Measurements from ENCODE around the gene PLA2G2E.

PLA2G2E gene, protein sequence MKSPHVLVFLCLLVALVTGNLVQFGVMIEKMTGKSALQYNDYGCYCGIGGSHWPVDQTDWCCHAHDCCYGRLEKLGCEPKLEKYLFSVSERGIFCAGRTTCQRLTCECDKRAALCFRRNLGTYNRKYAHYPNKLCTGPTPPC

DNA sequence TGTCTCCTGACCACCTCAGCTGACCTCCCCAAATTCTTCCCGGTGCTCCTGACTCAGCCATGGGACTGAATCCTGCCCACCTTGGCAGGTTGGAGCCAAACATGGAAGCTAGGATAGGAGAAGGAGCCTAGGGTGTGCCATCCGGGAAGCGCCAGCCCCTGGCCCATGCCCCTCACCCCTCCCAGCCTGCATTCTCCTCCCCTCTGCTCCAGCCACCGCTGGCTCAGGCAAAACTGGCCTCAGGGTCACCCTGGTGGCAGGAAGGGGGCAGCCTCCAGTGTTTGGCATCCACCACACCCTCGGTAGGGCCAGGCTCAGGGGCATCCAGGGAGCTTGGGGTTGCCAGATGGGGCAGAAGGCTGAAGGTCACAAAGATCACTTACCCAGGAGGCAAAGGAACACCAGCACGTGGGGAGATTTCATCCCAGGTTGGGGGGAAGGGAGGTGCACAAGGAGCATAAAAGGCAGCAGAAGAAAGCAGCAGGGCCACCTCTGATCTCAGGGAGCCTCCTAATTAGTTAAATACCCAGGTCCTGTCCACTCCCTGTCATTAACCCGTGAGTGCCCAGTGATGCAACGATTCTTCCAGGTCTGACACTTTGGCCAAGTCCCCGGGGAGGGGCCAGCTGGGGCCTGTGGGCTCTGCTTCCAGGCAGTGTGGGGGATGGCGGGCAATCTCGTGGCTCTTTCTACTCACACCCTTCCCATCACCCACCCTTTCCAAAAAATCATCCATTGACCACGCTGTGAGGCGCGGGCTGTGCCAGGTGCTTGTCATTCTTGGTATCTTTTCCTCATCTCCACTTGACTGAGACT is at the start of gene PLA2G2E:
Gene PLA2G2E (minus strand): TSS at position 481 of the 816 bp plus-strand sequence. CDS start 58 bp downstream, at position 423.
- Histone ChIP-seq H3K27ac (no peak within 1 kb of the TSS), H3K4me3 (no peak within 1 kb of the TSS)
- no peak for DNase-seq (ENCODE audit: low spot score)
- TF ChIP-seq, protein P1, sequence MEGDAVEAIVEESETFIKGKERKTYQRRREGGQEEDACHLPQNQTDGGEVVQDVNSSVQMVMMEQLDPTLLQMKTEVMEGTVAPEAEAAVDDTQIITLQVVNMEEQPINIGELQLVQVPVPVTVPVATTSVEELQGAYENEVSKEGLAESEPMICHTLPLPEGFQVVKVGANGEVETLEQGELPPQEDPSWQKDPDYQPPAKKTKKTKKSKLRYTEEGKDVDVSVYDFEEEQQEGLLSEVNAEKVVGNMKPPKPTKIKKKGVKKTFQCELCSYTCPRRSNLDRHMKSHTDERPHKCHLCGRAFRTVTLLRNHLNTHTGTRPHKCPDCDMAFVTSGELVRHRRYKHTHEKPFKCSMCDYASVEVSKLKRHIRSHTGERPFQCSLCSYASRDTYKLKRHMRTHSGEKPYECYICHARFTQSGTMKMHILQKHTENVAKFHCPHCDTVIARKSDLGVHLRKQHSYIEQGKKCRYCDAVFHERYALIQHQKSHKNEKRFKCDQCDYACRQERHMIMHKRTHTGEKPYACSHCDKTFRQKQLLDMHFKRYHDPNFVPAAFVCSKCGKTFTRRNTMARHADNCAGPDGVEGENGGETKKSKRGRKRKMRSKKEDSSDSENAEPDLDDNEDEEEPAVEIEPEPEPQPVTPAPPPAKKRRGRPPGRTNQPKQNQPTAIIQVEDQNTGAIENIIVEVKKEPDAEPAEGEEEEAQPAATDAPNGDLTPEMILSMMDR (IDR thresholded peaks at IDR 0.05): no peak

DNA sequence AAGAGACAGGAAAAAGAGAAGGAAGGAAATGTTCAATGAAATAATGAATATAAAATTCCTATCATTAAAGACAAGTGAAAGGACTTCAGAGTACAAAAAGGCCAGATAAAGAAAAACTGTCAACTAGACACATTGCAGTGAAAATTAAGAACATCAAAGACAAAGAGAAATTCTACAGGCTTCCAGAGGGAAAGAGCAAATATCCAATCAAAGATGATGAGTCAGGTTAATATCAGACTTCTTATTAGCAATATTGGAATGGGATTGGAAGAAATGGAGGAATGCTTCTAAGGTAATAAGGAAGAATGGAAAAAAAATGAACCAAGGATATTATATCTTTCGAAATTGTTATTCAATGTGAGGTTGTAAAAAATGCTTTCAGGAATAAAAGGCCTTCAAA is 48.2 kb upstream of the PLA2G2E start:
- no peak for DNase-seq (ENCODE audit: low spot score)
- H3K27ac ChIP-seq: no peak overlapping the region
- TF ChIP-seq, protein P1 (IDR thresholded peaks at IDR 0.05): no peak
- no peak overlapping the region for H3K4me3 ChIP-seq

DNA sequence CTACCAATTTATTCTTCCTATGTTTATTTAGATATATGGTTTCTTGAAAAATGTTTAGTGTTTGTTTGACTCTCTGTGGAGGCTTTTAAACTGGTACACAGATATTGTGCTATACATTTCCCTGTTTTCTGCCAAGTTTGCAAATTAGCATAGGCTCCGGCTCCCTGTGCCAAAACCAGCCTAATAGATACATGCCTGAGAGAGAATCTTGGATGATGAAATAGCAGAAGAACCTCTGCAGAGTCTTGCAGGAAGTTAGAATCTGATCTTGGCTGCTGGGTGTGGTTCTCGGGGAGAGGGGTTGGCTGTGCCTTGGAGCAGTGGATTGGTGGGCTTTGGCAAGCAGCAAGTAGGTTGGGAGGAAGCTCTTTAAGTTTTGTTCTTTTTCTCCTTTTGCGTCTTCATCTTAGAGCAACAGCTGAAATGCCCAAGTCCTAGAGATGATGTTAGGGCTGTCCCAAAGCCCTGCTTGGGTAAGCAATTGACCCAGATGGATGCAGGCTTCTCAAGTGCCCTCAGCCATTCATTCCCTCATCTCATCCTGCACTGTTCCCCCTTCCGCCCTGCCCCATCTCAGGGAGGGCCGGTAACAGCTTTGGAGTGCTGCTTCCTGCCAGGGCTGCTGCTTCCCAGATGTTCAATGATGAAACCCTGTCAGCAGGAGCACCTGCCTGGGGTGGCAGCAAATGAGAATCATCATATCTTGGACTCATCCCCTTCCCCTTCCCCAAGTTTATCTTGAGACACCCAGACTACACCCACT is 46.7 kb upstream of the PLA2G2E start:
- no peak for DNase-seq (ENCODE audit: low spot score)
- TF ChIP-seq, protein P1 (IDR thresholded peaks at IDR 0.05): no peak
- H3K27ac ChIP-seq: no peak overlapping the region
- H3K4me3 ChIP-seq: no peak overlapping the region

DNA sequence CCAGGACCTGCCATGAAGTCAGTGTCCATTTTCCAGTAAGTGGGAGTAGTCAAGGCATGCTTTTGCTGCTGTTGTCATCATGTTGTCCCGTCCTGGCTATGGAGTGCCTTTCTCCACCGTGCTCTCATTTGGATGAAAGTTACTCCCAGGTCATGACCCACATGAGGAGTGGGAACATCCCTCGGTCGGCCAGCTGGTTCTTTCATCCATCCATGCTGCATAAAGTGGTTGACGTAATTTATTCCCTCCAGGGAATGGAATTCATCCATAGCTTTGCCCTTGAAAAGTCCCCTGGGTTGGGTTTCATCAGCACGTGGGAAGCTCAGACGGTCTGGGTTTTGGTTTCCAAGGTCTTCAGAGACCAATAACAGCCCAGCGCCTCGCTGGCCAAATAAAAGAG is 44.4 kb upstream of the PLA2G2E start:
- Histone ChIP-seq H3K4me3 (no peak overlapping the region), H3K27ac (peak overlapping the region in 1 of 2 donors; percentile 54)
- no peak for DNase-seq (ENCODE audit: low spot score)
- TF ChIP-seq, protein P1 (IDR thresholded peaks at IDR 0.05): no peak

DNA sequence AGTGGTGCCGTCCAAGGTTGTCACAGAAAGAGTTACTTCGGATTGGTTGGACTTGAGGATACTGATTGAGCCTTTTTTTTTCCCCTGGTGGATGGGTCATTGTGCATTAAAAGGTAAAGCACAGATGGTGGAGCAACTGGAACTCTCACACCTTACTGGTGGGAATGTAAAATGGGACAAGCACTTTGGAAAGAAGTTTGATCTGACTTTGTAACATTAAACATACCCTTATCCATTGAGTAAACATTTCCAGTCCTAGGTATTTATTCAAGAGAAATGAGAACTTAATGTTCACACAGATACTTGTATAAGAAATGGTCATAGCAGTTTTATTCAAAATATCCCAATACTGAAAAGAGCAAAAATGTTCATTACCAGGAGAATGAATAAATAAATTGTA is 41.1 kb upstream of the PLA2G2E start:
- DNase-seq (ENCODE audit: low spot score): no peak
- Histone ChIP-seq H3K27ac (no peak overlapping the region), H3K4me3 (no peak overlapping the region)
- TF ChIP-seq, protein P1 (IDR thresholded peaks at IDR 0.05): no peak

DNA sequence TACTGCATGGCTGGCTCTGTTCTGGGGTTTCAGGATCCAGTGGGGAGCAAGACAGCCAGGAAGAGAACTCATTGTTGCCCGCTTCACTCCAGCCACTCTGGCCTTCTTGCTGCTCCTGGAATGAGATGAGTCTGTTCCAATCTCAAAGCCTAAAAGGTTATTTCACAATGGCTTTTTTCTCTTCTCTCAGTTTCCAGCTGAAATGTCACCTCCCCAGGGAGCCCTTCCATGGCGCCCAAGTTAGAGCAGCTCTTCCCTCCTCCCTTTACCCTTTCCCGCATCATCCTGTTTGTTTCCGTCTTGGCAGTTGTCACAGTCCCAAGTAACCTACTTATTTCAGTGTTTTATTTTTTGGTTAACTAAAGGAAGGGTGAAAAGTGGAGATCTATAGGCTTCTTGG is 40.2 kb upstream of the PLA2G2E start:
- no peak for DNase-seq (ENCODE audit: low spot score)
- TF ChIP-seq, protein P1 (IDR thresholded peaks at IDR 0.05): no peak
- H3K4me3 ChIP-seq: no peak overlapping the region
- H3K27ac ChIP-seq: no peak overlapping the region

All from coronary artery (tissue), 2 donors.